WERI-Rb-1 (cell line): Measurements from ENCODE around the gene AKAP13.

ENCODE experiments used
- DNase-seq: peaks from one replicate; pipeline ENCODE4 v3.0.0-alpha.2; 2020
- H3K27ac ChIP-seq: fragments of 250-450 bp; sonication (Bioruptor Pico); 2 replicates; pipeline ENCODE4 v1.5.1; 2020; ENCODE audit warnings: mild to moderate bottlenecking, moderate library complexity
- H3K27me3 ChIP-seq: fragments of 250-450 bp; sonication (Bioruptor Pico); 2 replicates; pipeline ENCODE4 v1.5.1; 2021; ENCODE audit warnings: mild to moderate bottlenecking, low read depth, moderate library complexity; ENCODE audit not compliant: insufficient read depth, severe bottlenecking
- H3K36me3 ChIP-seq: fragments of 250-450 bp; sonication (Bioruptor Pico); 2 replicates; pipeline ENCODE4 v1.5.1; 2020; ENCODE audit warnings: mild to moderate bottlenecking, moderate library complexity
- H3K4me3 ChIP-seq: 2 replicates; pipeline ENCODE4 v1.5.1; 2011; ENCODE audit warnings: low read depth, mild to moderate bottlenecking, control low read depth, low read length
- H3K9me3 ChIP-seq: fragments of 250-450 bp; sonication (Bioruptor Pico); 2 replicates; pipeline ENCODE4 v1.5.1; 2021; ENCODE audit warnings: mild to moderate bottlenecking, moderate library complexity; ENCODE audit not compliant: severe bottlenecking
- TF ChIP-seq, protein P1 (sequence below): IDR thresholded peaks from 2 replicates; pipeline ENCODE4 v1.5.1; 2011; ENCODE audit warnings: low read depth, mild to moderate bottlenecking, control low read depth, inconsistent platforms, low read length

The AKAP13 gene

DNA sequence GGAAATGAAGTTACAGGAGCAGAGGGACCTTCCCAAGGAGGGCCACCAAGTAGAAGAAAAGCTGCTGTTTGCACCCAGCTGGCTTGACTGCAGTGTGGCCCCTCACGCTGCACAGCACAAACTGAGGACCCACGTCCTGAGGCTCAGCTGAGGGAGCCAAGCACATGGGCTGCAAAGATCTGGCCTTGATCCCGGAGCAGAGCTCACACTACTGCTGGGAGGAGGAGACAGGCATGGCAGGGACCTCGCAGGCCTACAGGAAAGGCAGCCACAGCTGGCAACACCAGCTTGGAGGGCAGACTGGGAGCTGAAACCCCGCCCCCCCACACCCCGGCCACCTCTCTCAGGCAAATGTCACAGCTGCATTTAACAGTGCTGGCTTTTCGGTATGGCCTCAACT, 374.6 kb downstream of the AKAP13 start:
- Histone ChIP-seq H3K27me3 (no peaks in the 10 kb centered on the region), H3K4me3 (no peak overlapping the region), H3K9me3 (no peaks in the 10 kb centered on the region), H3K36me3 (no peaks in the 10 kb centered on the region; the same call in none of the 2 replicates), H3K27ac (no peak overlapping the region)
- TF ChIP-seq, protein P1, sequence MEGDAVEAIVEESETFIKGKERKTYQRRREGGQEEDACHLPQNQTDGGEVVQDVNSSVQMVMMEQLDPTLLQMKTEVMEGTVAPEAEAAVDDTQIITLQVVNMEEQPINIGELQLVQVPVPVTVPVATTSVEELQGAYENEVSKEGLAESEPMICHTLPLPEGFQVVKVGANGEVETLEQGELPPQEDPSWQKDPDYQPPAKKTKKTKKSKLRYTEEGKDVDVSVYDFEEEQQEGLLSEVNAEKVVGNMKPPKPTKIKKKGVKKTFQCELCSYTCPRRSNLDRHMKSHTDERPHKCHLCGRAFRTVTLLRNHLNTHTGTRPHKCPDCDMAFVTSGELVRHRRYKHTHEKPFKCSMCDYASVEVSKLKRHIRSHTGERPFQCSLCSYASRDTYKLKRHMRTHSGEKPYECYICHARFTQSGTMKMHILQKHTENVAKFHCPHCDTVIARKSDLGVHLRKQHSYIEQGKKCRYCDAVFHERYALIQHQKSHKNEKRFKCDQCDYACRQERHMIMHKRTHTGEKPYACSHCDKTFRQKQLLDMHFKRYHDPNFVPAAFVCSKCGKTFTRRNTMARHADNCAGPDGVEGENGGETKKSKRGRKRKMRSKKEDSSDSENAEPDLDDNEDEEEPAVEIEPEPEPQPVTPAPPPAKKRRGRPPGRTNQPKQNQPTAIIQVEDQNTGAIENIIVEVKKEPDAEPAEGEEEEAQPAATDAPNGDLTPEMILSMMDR: no peak
- DNase-seq: no peak

DNA sequence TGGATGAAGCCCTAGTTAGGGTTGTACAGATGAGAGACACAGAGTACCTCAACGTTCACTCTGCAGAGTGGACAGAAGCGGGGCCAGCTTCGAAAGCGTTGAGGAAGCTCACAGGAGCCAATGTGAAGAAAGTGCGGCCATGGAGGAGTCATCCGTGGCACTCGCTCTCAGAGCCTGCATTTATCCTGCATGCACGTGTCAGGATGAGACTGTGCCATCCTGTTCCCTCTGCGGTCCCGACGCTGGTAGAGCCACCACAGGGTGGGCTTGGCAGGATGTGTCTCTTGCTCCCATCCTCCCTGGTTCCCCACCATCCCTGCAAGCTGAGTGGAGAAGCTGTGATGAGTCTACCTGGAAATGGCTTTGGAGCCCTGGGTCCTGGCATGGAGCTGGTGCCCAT, 375.1 kb downstream of the AKAP13 start:
- H3K27me3 ChIP-seq: no peaks in the 10 kb centered on the region
- no peak overlapping the region for H3K27ac ChIP-seq
- no peak for DNase-seq
- H3K36me3 ChIP-seq: no peaks in the 10 kb centered on the region; the same call in none of the 2 replicates
- H3K9me3 ChIP-seq: no peaks in the 10 kb centered on the region
- no peak overlapping the region for H3K4me3 ChIP-seq
- TF ChIP-seq, protein P1: no peak

DNA sequence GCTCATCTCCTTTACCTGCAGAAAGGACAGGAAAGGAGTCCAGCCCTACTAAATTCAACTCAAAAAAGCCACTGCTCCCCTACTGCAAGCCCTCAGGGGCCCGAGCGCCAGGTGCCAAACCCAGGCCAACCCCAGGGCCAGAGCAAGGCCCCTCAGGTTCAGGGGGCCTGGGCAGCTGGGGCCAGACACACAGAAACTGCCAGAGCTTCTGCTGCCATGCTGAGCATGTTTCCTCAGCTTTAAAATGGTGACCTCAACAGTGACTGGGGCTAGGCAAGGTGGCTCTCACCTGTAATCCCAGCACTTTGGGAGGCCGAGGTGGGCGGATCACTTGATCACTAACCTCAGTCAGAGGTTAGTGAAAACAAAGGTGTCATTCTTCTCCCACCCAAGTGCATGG, 375.5 kb downstream of the AKAP13 start:
- Histone ChIP-seq H3K27ac (no peak overlapping the region), H3K36me3 (no peaks in the 10 kb centered on the region; the same call in none of the 2 replicates), H3K4me3 (no peak overlapping the region), H3K27me3 (no peaks in the 10 kb centered on the region), H3K9me3 (no peaks in the 10 kb centered on the region)
- TF ChIP-seq, protein P1: no peak
- no peak for DNase-seq

DNA sequence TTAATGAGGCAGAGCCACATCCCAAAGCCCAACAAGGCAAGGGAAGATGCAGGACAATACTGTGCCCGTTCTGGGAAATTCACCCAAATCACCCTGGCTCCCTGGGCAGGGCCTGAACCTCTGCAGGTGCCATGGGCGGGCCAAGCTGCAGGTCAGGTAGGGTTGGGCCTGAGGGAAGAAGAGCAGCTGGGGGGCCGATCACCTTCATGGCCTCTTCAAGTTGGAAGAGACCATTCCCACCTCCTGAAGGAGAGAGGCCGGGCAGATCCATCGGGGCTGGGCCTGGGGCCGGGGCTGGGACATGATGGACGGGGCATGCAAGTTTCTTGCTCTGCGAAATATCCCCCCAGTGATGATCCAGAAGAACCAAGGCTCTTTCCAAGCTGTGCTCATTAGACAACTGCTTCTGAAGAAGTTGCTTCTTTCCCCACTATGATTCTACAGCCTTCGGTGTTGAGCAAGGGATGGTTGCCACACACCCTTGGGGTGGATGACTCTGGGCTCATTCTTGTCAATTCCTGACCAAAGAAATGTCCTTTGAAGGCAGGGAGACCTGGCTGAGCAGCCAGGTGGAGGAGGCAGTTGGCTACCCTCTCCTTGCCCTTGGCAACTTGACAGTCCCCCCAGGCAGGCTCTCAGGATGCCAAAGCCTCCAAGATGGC, 376.1 kb downstream of the AKAP13 start:
- TF ChIP-seq, protein P1: no peak
- H3K9me3 ChIP-seq: no peaks in the 10 kb centered on the region
- H3K4me3 ChIP-seq: no peak overlapping the region
- no peaks in the 10 kb centered on the region for H3K27me3 ChIP-seq
- DNase-seq: no peak
- H3K27ac ChIP-seq: no peak overlapping the region
- no peaks in the 10 kb centered on the region; the same call in none of the 2 replicates for H3K36me3 ChIP-seq

DNA sequence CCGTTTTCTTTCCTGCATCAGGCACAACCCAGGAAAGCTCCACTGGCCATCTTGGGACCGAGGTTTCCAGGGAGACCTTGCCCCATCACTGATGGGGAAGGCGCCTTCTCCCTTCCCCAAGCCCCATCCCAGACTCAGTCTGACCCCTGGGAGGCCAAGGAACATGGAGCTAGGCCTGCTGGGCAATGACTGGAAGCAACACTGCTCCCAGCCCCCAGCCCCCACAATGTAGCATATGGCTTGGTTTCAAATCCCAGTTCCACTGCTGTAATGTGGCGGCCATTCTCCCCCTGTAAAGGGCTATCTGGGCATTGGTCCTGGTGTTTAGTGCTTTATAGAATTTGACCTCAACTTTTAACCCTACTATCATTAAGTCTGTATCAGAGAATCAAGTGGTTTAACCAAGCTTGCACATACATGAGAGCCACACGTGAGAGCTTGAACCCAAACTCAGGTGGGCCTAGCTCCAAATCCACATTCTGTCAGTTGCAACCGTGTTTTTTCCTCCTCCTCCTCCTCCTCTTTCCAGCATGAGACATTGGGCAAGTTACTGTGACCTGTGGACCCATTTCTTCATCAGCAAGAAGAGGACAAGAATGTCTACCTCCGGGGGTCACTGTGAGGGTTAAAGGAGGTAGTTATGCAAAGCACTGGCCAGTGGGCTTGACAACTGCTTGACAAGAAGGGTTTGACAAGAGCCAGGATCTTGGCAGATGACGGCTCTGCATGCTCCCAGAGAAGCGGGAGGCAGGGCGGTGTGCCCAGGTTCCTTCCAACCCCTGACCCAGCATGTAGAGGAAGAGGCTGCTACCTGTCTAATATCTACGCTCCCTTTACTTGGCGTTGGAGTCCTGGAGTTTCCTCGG, 376.9 kb downstream of the AKAP13 start:
- H3K4me3 ChIP-seq: no peak overlapping the region
- no peaks in the 10 kb centered on the region for H3K27me3 ChIP-seq
- H3K36me3 ChIP-seq: no peaks in the 10 kb centered on the region; the same call in none of the 2 replicates
- TF ChIP-seq, protein P1: no peak
- H3K27ac ChIP-seq: no peak overlapping the region
- DNase-seq: no peak
- no peaks in the 10 kb centered on the region for H3K9me3 ChIP-seq
